ENCODE measurements around the gene GMDS. TPM values are rescaled to one million over a fixed set of nuclear protein-coding genes. Genes with fewer than 3 reads are reported as not detected.

GMDS gene
- total and polyA plus RNA-seq, 2 donors (not counting 1 experiment from before 2014, with no cell fraction given) = 11.5 to 16.4 TPM

DNA sequence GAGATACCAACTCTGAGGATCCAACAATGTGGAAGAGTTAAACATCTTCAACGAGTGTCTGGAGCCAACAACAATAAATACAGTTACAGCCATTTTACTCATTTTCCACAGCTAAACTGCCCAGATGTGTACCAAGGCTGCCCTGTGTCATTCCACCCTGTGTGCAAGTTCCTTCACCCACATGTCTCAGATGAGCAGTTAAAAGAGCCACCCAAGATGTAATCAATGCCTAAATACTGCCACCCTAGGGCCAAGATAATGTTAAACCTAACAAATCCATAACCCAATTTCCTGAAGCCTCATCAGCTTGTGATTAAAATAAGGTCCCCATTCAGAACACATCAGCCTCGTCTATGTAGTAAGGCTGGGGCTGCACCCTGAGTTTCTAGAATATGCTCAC lies 59.9 kb downstream of the GMDS start:
- ATAC-seq (ENCODE audit: low read depth) (no peak), DNase-seq (no peak)
- no peaks in the 10 kb centered on the region for H3K4me1 ChIP-seq (ENCODE audit: control insufficient read depth in 2 of 2, insufficient read depth in 2 of 2, low read length in 2 of 2)
- WGBS (ENCODE audit: insufficient coverage) = 100% methylated on average over 1 of the region's 2 CpGs
- H3K4me3 ChIP-seq (ENCODE audit: control extremely low read depth in 1 of 5, extremely low read depth in 1 of 5, insufficient read depth in 1 of 5, low read depth in 2 of 5, low read length in 4 of 5) = no peak overlapping the region
- no peak overlapping the region for H3K4me2 ChIP-seq (replicated peaks; ENCODE audit: low read depth, low read length, poor library complexity, severe bottlenecking)
- H3K79me2 ChIP-seq (ENCODE audit: control insufficient read depth, insufficient read depth, low read length) = peaks cover 3% of the 10 kb centered on the region
- ChIA-PET POLR2A (no interaction called here), CTCF (interaction anchor here (1.2 to 1.4 kb wide), 2 partner anchors 12 to 13 kb away, joined by 3 read pairs; no protein-coding TSS in a partner anchor)
- Mint-ChIP-seq H3K4me3 (no peak overlapping the region), H3K4me1 (peaks cover 4% of the 10 kb centered on the region), H3K27ac (no peak overlapping the region), H3K27me3 (no peaks in the 10 kb centered on the region), H3K9me3 (ENCODE audit: insufficient read depth) (no peaks in the 10 kb centered on the region)
- H3K36me3 ChIP-seq (replicated peaks in 1 of 2; ENCODE audit: control extremely low read depth in 1 of 2, control insufficient read depth in 1 of 2, extremely low read depth in 1 of 2, insufficient read depth in 2 of 2, low read length in 1 of 2) = no peaks in the 10 kb centered on the region
- no peaks in the 10 kb centered on the region for H3K27me3 ChIP-seq (replicated peaks in 1 of 4; ENCODE audit: control extremely low read depth in 1 of 4, control insufficient read depth in 3 of 4, insufficient read depth in 4 of 4, low read length in 3 of 4)
- H3K27ac ChIP-seq (ENCODE audit: low read length in 2 of 2) = no peak overlapping the region
- H3K9me3 ChIP-seq (ENCODE audit: control extremely low read depth in 1 of 3, control insufficient read depth in 2 of 3, insufficient read depth in 1 of 3, low read length in 2 of 3) = no peaks in the 10 kb centered on the region
- H4K20me1 ChIP-seq (ENCODE audit: control insufficient read depth, insufficient read depth, low read length, poor library complexity, severe bottlenecking) = no peaks in the 10 kb centered on the region
- no peak overlapping the region for H2AFZ ChIP-seq (ENCODE audit: insufficient read depth, low read depth, low read length, poor library complexity, severe bottlenecking)
- TF ChIP-seq EZH2 (IDR thresholded peaks at IDR 0.05; ENCODE audit: borderline replicate concordance, insufficient read depth, low read depth, low read length, poor library complexity, severe bottlenecking) = no peak
- TF ChIP-seq, protein P1, sequence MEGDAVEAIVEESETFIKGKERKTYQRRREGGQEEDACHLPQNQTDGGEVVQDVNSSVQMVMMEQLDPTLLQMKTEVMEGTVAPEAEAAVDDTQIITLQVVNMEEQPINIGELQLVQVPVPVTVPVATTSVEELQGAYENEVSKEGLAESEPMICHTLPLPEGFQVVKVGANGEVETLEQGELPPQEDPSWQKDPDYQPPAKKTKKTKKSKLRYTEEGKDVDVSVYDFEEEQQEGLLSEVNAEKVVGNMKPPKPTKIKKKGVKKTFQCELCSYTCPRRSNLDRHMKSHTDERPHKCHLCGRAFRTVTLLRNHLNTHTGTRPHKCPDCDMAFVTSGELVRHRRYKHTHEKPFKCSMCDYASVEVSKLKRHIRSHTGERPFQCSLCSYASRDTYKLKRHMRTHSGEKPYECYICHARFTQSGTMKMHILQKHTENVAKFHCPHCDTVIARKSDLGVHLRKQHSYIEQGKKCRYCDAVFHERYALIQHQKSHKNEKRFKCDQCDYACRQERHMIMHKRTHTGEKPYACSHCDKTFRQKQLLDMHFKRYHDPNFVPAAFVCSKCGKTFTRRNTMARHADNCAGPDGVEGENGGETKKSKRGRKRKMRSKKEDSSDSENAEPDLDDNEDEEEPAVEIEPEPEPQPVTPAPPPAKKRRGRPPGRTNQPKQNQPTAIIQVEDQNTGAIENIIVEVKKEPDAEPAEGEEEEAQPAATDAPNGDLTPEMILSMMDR (IDR thresholded peaks at IDR 0.05) = no peak
- intact Hi-C loops (cut with micrococcal nuclease) = no loop called here
- no peak overlapping the region for H3K9ac ChIP-seq (ENCODE audit: low read length)

DNA sequence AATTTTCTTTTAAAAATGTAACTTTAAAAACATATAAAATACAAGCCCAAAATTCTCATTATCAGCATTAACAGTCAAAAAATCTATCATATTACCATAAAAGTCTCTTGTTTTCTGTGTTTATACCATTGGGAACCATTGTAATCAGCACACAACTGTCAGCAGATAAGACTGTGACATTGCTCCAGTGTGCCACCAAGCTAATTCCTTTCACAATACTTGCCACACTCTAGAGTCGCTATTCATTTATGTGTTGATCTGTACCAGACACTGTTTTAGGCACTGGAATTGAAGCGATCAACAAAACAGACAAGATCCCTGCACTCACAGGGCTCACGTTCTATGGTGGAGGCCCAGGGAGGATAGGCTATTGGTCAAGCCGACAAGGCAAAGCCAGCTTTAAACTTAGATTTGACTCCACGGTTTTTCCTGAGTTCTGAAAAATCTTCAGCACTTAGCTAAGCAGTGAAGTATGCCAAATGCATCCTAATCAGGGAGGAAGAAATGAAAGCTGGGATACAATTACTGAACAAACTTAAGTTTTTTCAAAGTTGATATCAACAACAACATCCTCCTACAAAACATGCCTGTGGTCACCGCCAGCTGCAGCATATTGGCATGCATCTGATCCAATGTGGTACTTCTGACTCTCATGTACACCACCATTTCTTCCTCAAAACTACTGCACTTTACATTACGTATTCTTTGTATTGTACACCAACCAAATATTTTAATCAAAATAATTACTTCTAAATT lies 60.5 kb downstream of the GMDS start:
- DNase-seq (no peak), ATAC-seq (ENCODE audit: low read depth) (no peak)
- 96% methylated on average over 5 of the region's 7 CpGs for WGBS (ENCODE audit: insufficient coverage)
- Mint-ChIP-seq H3K4me3 (no peak overlapping the region), H3K9me3 (ENCODE audit: insufficient read depth) (no peaks in the 10 kb centered on the region), H3K27me3 (no peaks in the 10 kb centered on the region), H3K4me1 (peaks cover 7% of the 10 kb centered on the region), H3K27ac (no peak overlapping the region)
- H3K4me2 ChIP-seq (replicated peaks; ENCODE audit: low read depth, low read length, poor library complexity, severe bottlenecking) = no peak overlapping the region
- intact Hi-C loops (cut with micrococcal nuclease) = no loop called here
- H3K79me2 ChIP-seq (ENCODE audit: control insufficient read depth, insufficient read depth, low read length) = peaks cover 3% of the 10 kb centered on the region
- no peak overlapping the region for H3K27ac ChIP-seq (ENCODE audit: low read length in 2 of 2)
- H3K36me3 ChIP-seq (replicated peaks in 1 of 2; ENCODE audit: control extremely low read depth in 1 of 2, control insufficient read depth in 1 of 2, extremely low read depth in 1 of 2, insufficient read depth in 2 of 2, low read length in 1 of 2) = no peaks in the 10 kb centered on the region
- no peaks in the 10 kb centered on the region for H3K9me3 ChIP-seq (ENCODE audit: control extremely low read depth in 1 of 3, control insufficient read depth in 2 of 3, insufficient read depth in 1 of 3, low read length in 2 of 3)
- H3K27me3 ChIP-seq (replicated peaks in 1 of 4; ENCODE audit: control extremely low read depth in 1 of 4, control insufficient read depth in 3 of 4, insufficient read depth in 4 of 4, low read length in 3 of 4) = no peaks in the 10 kb centered on the region
- no peaks in the 10 kb centered on the region for H4K20me1 ChIP-seq (ENCODE audit: control insufficient read depth, insufficient read depth, low read length, poor library complexity, severe bottlenecking)
- TF ChIP-seq EZH2 (IDR thresholded peaks at IDR 0.05; ENCODE audit: borderline replicate concordance, insufficient read depth, low read depth, low read length, poor library complexity, severe bottlenecking) = no peak
- TF ChIP-seq, protein P1 (IDR thresholded peaks at IDR 0.05) = no peak
- no peak overlapping the region for H3K4me3 ChIP-seq (ENCODE audit: control extremely low read depth in 1 of 5, extremely low read depth in 1 of 5, insufficient read depth in 1 of 5, low read depth in 2 of 5, low read length in 4 of 5)
- no peaks in the 10 kb centered on the region for H3K4me1 ChIP-seq (ENCODE audit: control insufficient read depth in 2 of 2, insufficient read depth in 2 of 2, low read length in 2 of 2)
- ChIA-PET CTCF (interaction anchor here (1.2 to 1.4 kb wide), 2 partner anchors 12 to 14 kb away, joined by 3 read pairs; no protein-coding TSS in a partner anchor), POLR2A (no interaction called here)
- H3K9ac ChIP-seq (ENCODE audit: low read length) = no peak overlapping the region
- no peak overlapping the region for H2AFZ ChIP-seq (ENCODE audit: insufficient read depth, low read depth, low read length, poor library complexity, severe bottlenecking)
